Left ventricle myocardium inferior (tissue), 1 donor: ENCODE data around the gene TJP2. TPM values are rescaled to one million over a fixed set of nuclear protein-coding genes. Genes with fewer than 3 reads are reported as not detected.

ENCODE experiments used
- DNase-seq: peaks from one replicate; pipeline ENCODE4 v3.0.0-alpha.2; 2020
- H3K27ac ChIP-seq: fragments of 200-600 bp; replicated peaks from 2 replicates; pipeline ENCODE4 v1.8.0; 2021
- H3K27me3 ChIP-seq: fragments of 200-600 bp; 2 replicates; pipeline ENCODE4 v1.8.0; 2021; ENCODE audit warnings: low read depth
- H3K36me3 ChIP-seq: fragments of 200-600 bp; 2 replicates; pipeline ENCODE4 v1.8.0; 2021
- H3K4me1 ChIP-seq: fragments of 200-600 bp; 2 replicates; pipeline ENCODE4 v1.8.0; 2021
- H3K4me3 ChIP-seq: fragments of 200-600 bp; 2 replicates; pipeline ENCODE4 v1.8.0; 2021; ENCODE audit warnings: mild to moderate bottlenecking, moderate library complexity
- H3K9me3 ChIP-seq: fragments of 200-600 bp; replicated peaks from 2 replicates; pipeline ENCODE4 v1.8.0; 2021
- intact Hi-C: fragments of 100-400 bp; cut with micrococcal nuclease; formaldehyde crosslinking; loops from one replicate; pipeline ENCODE4 v1.11.0; 2022
- total RNA-seq: library from RNA; stranded (reverse); fragmentation: NEBNext Ultra II Directional; extraction: Animal tissue kit (Norgen Biotek cat#: 25700); gene quantifications from one replicate; pipeline ENCODE4 v1.2.1, GENCODE V29; 2021
- TF ChIP-seq, protein P1 (sequence below): fragments of 200-600 bp; IDR thresholded peaks from 2 replicates; pipeline ENCODE4 v1.8.0; 2021; ENCODE audit warnings: antibody characterized with exemption, mild to moderate bottlenecking, borderline replicate concordance
- donor health status: DM: no; HTN: yes; CAD: no; lungs with severe emphysema.

Gene TJP2
- total RNA-seq, 1 donor from 2014 or later: 130 TPM

DNA sequence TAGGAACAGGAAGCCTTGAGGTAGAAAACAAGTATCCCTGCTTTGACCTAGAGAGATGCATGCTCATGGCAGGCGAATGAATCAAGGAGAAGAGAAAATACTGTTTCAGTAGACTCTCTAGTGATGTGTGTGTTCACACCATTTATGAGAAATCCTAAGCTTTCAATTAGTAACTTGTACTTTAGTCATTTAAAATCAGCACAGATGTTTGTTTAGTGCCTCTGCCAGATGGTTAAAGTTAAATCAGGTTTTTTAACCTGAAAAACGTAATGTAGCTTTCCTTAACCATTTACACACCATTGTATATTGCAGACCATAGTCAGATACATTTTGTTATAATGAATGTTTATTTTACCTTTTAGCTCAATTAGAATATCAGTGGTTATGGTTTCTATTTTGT is 5.0 kb downstream of the TJP2 start:
- intact Hi-C loops: no loop called here
- no peak overlapping the region for H3K4me3 ChIP-seq
- no peaks in the 10 kb centered on the region for H3K27me3 ChIP-seq
- H3K9me3 ChIP-seq: no peaks in the 10 kb centered on the region
- TF ChIP-seq, protein P1, sequence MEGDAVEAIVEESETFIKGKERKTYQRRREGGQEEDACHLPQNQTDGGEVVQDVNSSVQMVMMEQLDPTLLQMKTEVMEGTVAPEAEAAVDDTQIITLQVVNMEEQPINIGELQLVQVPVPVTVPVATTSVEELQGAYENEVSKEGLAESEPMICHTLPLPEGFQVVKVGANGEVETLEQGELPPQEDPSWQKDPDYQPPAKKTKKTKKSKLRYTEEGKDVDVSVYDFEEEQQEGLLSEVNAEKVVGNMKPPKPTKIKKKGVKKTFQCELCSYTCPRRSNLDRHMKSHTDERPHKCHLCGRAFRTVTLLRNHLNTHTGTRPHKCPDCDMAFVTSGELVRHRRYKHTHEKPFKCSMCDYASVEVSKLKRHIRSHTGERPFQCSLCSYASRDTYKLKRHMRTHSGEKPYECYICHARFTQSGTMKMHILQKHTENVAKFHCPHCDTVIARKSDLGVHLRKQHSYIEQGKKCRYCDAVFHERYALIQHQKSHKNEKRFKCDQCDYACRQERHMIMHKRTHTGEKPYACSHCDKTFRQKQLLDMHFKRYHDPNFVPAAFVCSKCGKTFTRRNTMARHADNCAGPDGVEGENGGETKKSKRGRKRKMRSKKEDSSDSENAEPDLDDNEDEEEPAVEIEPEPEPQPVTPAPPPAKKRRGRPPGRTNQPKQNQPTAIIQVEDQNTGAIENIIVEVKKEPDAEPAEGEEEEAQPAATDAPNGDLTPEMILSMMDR: no peak
- no peaks in the 10 kb centered on the region for H3K36me3 ChIP-seq
- H3K27ac ChIP-seq: peak overlapping the region; percentile 2
- peaks cover 87% of the 10 kb centered on the region for H3K4me1 ChIP-seq
- no peak for DNase-seq

DNA sequence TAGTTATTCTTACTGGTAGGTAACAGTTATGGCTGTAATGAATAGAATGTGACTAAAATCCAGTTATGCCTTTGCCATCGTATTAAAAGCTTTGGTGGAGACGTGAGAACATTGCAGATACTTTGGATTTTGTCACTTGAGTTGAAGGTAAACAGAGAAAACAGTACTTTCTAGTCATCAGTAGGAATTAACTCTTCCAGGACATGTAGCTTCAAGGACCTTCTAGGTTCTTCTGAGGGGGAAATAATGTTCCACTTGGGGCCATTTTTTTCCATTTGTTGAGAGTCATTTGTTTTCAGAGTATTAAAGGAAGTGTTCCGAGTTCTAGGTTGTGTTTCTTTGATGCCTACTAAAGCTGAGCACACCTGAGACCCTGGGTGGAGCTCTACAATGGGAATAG is 6.1 kb downstream of the TJP2 start:
- Histone ChIP-seq H3K36me3 (no peaks in the 10 kb centered on the region), H3K9me3 (no peaks in the 10 kb centered on the region), H3K4me3 (no peak overlapping the region), H3K4me1 (peaks cover 75% of the 10 kb centered on the region), H3K27me3 (no peaks in the 10 kb centered on the region), H3K27ac (peak overlapping the region; percentile 80)
- no peak for DNase-seq
- TF ChIP-seq, protein P1: no peak
- intact Hi-C loops: no loop called here

DNA sequence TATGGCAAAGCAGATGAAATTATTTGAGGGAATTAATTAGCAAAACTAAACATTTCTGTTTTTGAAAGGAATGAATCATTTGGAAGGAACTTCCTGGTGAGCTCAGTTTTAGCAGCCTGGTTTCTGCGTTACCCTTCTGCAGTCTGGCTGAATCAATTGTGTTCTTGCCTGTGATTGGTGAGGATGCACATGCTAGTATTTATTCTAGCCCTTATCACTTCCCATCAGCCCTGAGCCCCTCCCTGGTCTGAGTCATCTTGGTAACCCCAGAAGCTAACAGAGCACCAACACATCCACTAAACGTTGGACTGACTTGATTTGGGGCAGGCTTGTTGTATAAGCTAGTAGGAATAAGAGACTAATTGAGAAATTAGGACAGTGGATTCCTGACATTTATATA is 6.6 kb downstream of the TJP2 start:
- H3K9me3 ChIP-seq: no peaks in the 10 kb centered on the region
- intact Hi-C loops: no loop called here
- no peak overlapping the region for H3K4me3 ChIP-seq
- peaks cover 70% of the 10 kb centered on the region for H3K4me1 ChIP-seq
- DNase-seq: no peak
- no peaks in the 10 kb centered on the region for H3K36me3 ChIP-seq
- TF ChIP-seq, protein P1: no peak
- H3K27ac ChIP-seq: peak overlapping the region; percentile 80
- no peaks in the 10 kb centered on the region for H3K27me3 ChIP-seq

DNA sequence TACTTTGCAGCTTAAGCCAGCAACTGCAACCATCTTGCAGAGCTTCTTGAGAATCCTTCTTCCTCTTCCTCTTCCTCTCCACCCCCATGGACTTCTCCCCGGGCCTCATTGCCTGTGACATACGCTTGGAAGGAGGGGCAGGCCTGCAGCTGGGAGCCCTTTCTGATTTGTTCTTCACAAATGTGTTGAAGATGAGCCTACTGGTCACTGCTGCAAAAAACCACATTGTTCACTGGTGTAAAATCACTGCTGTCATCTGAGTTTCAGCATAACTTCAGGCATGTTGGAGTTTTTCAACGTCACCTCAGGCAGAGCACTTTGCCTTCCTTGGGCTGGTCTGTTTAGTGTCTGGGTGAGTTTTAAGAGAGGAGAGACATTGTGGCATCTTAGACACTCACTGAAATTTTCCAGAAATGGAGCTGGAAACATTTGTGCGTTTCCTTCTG is 7.9 kb downstream of the TJP2 start:
- no peaks in the 10 kb centered on the region for H3K27me3 ChIP-seq
- no peaks in the 10 kb centered on the region for H3K9me3 ChIP-seq
- peaks cover 70% of the 10 kb centered on the region for H3K4me1 ChIP-seq
- no peak overlapping the region for H3K4me3 ChIP-seq
- TF ChIP-seq, protein P1: no peak
- intact Hi-C loops: no loop called here
- peak overlapping the region; percentile 80 for H3K27ac ChIP-seq
- H3K36me3 ChIP-seq: no peaks in the 10 kb centered on the region
- no peak for DNase-seq

DNA sequence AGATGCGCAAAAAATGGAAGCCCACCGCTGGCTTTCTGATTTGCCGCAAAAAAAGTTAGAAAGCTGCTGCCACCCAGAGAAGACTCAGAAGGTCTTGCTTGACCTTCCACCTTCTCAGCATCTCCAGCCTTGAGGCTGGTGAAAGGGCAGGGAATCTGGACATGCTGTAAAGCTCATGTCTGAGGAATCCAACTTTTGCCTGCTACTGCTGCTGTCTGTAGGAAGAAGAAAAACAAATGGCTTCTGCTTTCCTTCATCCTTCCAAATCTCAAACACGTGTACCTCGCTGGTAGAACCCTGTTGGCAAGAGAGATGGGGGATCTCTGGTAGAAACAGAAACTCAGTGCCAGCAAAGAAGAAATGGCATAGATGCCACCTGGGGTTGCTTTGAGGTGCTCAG is 10.2 kb downstream of the TJP2 start:
- intact Hi-C loops: no loop called here
- Histone ChIP-seq H3K4me1 (peaks cover 70% of the 10 kb centered on the region), H3K36me3 (no peaks in the 10 kb centered on the region), H3K9me3 (no peaks in the 10 kb centered on the region), H3K27ac (peak overlapping the region; percentile 80), H3K4me3 (no peak overlapping the region), H3K27me3 (no peaks in the 10 kb centered on the region)
- TF ChIP-seq, protein P1: no peak
- DNase-seq: no peak
